Ureter (tissue), 1 donor: ENCODE results near the gene PPP1R8. TPM values are rescaled to one million over a fixed set of nuclear protein-coding genes. Genes with fewer than 3 reads are reported as not detected.
"Not testable (repeated sequence)": the region's sequence is repeated elsewhere in the genome, so short reads cannot be mapped to it uniquely, and the experiment has no call there.

Experiments
- DNase-seq: peaks from one replicate; pipeline ENCODE4 v3.0.0-alpha.2; 2020; ENCODE audit warnings: low spot score
- total RNA-seq: library from RNA; stranded (reverse); gene quantifications from one replicate; pipeline ENCODE4 v1.2.4, GENCODE V29; 2023
- donor health status: DM: yes; HTN: yes; CAD: no.

The PPP1R8 gene
- total RNA-seq, 1 donor from 2014 or later: 46.2 TPM

- no peak for DNase-seq
These were observed 2.2 kb downstream of the PPP1R8 start for GRCh38 chr1:27832762-27833161.

- no peak for DNase-seq
These were observed 2.9 kb downstream of the PPP1R8 start for GRCh38 chr1:27833470-27833869.

DNA sequence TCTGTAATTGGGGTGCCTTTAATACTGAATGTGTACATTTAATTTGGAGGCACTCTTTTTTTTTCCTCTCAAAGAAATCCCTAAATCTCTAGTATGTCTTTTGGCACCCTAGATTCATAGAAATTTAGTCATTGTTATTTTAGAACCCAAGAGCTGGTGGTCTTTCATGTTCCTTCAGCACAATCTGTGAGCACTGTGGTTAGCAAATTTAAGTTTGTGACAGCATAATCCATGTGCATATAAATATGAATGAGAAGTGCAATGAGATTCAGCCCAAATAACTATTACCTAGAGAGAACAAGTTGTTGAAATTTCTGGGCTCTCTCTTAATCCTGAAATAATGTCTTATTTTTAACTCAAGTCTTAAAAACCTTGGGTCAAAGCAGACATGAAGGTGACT lies 4.5 kb downstream of the PPP1R8 start:
- DNase-seq: no peak

DNA sequence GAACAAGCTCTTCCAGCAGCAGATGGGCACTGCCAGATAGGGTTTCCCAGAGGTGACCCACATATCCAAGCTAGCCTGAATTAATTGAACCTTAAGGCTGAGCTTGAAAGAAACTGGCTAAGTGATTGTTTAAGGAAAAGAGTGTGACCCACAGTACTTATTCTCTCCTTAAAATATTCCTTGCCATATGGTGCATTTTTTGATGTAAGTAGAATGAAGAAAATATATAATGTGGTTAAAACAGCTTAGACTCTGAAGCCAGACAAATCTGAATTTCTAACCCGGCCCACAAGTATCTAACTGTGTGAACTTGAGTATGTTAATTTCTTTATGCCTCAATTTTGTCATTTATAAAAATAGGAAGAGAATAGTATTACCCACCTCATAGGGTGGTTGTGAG lies 4.9 kb downstream of the PPP1R8 start:
- no peak for DNase-seq

DNA sequence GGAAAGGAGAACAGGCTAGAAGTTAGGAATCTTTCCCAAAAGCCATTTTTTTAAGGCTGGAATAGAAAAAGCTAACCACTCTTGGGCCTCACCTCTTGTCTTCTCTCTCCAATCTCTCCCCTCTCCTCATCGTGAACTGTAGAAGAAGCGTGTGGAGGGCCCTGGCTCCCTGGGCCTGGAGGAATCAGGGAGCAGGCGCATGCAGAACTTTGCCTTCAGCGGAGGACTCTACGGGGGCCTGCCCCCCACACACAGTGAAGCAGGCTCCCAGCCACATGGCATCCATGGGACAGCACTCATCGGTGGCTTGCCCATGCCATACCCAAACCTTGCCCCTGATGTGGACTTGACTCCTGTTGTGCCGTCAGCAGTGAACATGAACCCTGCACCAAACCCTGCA lies 19.4 kb downstream of the PPP1R8 start:
- DNase-seq: no peak

DNA sequence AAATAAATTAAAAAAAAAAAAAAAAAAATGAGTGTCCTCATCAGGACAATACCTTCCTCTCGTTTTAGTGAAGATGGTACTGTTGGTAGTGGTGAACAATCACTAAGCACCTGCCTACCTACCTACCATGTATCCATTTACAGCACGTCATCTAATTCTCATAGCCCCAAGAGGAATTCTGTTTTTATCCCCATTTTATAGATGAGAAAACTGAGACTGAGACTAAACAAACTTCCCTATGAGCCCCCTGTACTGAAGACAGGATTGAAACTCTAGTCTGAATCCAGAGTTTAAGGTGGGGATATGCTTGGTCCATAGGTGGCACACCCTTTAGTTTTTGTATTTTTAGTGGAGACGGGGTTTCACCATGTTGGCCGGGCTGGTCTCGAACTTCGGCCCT lies 24.5 kb downstream of the PPP1R8 start:
- DNase-seq: no peak

DNA sequence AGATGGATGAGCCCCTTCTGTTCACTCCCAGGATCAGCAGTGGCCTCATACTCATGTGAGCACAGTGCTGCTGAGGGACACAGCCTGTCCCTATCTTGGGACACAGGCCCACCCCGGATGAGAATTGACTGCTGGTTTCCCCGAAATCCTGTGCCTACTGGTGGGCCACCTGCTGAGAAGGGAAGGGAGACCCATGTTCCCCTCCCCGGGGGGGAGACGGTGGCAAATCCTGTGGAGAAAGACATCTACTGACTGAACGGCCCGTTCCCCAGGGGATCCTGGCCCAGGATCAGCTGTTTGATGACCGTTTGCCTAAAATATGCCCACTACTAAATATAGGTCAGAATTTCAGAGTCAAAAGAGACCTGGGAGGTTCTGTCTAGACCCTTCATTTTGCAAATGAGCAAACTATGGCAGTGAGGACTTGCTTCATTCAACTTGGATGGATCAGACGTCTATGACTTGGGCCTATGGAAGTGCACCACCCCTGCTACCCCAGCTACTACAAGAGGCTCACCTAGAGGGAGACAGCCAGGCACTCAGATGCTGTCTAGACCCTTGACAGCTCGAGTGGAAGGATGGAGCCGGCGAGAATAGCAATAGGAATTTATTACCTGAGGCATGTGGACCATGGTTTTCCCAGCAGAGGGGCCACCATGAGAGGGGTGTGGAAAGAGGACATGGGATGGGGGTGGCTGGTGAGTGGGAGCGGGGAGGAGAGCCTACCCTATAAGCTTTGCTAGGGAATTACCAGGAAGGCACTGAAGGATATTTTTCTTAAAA lies 26.2 kb downstream of the PPP1R8 start:
- DNase-seq: no peak

- DNase-seq: not testable (repeated sequence)
These were observed 27.0 kb downstream of the PPP1R8 start for GRCh38 chr1:27857552-27857951.

GRCh38 chr1:27858072-27858948 lies 27.7 kb downstream of the PPP1R8 start:
- DNase-seq: peak; percentile 88

DNA sequence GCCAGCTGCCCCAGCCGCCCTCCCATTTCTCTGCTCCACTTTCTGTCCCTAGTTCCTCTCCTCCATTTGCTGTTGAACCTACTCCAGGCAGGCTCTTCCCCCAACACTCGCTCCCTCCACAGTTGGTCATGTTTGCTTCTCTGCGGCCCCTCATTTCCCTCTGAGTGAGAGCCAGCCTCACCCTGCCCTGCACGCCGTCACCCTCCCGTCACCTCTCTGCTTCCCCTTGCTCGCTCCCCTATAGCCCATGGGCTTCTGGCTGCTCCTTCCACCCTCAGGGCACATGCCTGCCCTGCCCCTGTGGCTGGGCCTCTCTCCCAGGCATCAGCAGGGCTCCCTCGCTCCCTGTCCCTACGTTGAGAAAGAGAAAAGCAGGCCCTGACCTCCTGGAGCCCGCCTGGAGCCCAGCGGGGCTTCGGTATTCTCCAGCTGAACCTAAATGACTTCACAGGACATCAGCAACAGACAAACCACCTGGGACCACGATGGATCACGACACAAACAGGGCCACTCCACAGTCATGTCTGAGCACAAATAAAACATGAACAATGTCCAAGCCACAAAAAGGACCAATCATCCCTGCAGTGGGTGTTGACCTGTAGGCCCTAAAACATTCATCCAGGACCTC lies 28.5 kb downstream of the PPP1R8 start:
- DNase-seq: no peak

- DNase-seq: no peak
These were observed 30.9 kb downstream of the PPP1R8 start for GRCh38 chr1:27861436-27861835.

GRCh38 chr1:27862004-27862403 lies 31.4 kb downstream of the PPP1R8 start:
- DNase-seq: no peak

DNA sequence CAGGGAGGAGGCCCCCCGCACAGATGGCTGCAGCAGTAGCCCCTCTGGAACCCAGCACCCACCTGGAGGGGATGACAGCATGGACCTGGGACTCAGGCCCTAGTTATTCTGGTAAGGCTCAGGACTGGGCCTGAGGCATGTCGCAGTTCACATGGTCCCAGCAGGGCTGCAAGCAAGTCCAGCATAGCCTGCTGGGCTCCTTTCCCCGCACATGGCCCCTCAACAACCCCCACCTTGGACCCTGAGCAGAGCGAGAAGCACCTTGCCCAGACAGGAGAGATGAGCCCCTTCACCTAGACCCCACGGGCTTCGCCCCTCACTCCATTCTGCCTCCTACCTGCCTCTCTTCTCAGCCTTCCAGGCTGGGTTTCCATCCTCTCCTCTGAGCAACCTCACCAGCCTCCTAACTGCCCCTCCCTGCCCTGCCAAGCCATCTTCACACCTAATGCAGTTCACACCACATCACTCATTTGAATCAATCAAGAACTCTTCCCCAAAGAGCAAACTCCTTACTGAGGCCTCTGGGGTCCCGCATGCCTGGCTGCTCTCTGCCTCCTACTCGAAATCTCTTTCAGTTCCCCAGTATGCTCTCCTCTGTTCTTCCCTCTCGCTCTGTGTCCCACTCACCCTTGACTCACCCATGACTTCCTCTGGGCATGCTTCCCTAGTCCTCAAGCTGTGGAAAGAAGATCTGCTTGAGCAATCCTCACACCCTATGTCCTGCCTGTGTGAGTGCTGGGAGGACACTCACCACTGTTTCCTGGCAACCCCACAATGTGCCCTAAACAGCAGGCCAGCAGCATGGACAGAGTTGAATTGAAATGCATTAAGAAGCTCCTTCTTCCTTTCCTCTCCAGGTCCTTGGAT lies 32.3 kb downstream of the PPP1R8 start:
- DNase-seq: no peak

DNA sequence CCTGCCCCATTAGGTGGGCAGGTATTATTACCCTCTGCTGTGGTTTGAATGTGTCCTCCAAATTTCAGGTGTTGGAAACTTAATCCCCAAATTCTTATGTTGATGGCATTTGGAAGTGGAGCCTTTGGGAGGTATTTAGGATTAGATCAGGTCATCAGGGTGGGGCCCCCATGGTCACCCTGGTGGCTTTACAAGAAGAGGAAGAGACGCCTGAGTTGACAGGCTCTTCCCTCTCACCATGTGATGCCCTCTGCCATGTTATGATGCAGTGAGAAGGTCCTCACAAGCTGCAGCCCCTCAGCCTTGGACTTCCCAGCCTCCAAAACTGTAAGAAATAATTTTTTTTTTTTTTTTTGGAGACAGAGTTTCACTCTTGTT lies 32.9 kb downstream of the PPP1R8 start:
- DNase-seq: no peak

- no peak for DNase-seq
These were observed 33.8 kb downstream of the PPP1R8 start for GRCh38 chr1:27864264-27864895.

GRCh38 chr1:27865821-27866220 lies 35.2 kb downstream of the PPP1R8 start:
- no peak for DNase-seq

GRCh38 chr1:27868556-27868931 lies 38.0 kb downstream of the PPP1R8 start:
- no peak for DNase-seq

GRCh38 chr1:27868932-27869718 lies 38.5 kb downstream of the PPP1R8 start:
- DNase-seq: no peak

GRCh38 chr1:27869719-27870085 lies 39.1 kb downstream of the PPP1R8 start:
- DNase-seq: no peak

DNA sequence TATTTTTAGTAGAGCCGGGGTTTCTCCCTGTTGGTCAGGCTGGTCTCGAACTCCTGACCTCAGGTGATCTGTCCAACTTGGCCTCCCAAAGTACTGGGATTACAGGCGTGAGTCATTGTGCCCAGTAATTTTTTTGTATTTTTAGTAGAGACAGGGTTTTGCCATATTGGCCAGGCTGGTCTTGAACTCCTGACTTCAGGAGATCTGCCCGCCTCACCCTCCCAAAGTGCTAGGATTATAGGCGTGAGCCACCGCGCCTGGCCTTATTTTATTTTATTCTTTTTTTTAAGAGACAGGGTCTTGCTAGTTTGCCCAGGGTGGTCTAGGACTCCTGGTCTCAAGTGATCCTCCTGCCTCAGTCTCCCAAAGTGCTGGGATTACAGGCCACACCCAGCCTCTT lies 40.5 kb downstream of the PPP1R8 start:
- not testable (repeated sequence) for DNase-seq
